ENCODE data around the gene ABHD12B. TPM values are rescaled to one million over a fixed set of nuclear protein-coding genes. Genes with fewer than 3 reads are reported as not detected.

Gene ABHD12B
- total and polyA plus RNA-seq, 9 of the 15 experiments (the other 6 are each of a cell fraction or from before 2014, with no cell fraction given), result not detected

DNA sequence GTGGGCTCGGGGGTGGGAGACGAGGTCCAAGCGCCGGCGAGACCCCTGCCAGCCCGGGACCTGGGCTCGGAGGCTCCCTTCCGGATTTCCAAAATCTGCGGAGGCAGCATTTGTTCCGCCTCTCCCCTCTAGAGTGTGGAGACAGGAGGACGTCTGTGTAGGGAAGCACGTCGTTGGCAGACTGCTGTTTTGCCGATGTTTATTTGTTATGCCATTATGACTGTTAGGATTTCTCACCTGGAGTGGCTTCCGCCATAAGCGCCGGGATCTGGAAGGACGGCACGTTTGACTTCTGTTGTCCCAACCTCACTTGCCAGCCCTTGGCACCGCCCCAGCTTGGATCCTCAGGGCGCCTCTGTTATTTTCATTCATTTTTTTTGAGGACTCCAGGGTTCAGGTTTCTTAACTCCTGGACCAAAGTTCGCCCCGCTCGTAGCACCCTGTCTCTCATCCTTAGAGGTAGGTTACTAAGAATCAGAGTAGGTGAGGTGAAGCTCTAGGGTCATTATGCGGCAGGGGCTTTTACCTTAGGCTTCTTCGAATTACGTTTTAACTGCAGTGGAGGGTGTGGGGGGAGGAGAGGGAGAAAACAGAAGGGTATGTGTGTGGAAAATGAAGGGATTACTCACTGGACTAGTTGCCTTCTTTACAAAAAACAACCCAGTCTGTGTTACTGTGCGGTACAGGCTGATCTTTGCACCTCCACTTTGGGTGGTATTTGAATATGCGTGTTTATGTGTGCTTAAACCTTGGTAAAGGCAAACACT is 73.0 kb downstream of the ABHD12B start:
- WGBS (ENCODE audit: insufficient coverage, low coverage, missing lambda C conversion rate), result 15% methylated on average over 17 of the region's 29 CpGs
- H3K27ac ChIP-seq (ENCODE audit: extremely low read depth, low read depth, low read length), result peak overlapping the region; percentile 64; the same call in 1 of the 3 replicates
- peak; percentile 75 for TF ChIP-seq C11orf30 (IDR thresholded peaks at IDR 0.05; ENCODE audit: low read depth)
- 0 out of 2 replicates have a peak, but pooled peaks have one; percentile 6 for TF ChIP-seq NFIC (IDR thresholded peaks at IDR 0.05)
- TF ChIP-seq MAFK (IDR thresholded peaks at IDR 0.05; ENCODE audit: low read length), result 0 out of 2 replicates have a peak, but pooled peaks have one; percentile 14
- TF ChIP-seq SREBF1 (IDR thresholded peaks at IDR 0.05; ENCODE audit: borderline replicate concordance, low read depth, low read length), result no peak
- TF ChIP-seq KAT2B (IDR thresholded peaks at IDR 0.05; ENCODE audit: low read depth, low read length), result no peak
- TF ChIP-seq L3MBTL2 (IDR thresholded peaks at IDR 0.05), result 0 out of 2 replicates have a peak, but pooled peaks have one; percentile 6
- TF ChIP-seq BCL6 (CRISPR knock-in tag; IDR thresholded peaks at IDR 0.05), result no peak
- no peak for TF ChIP-seq COPS2 (conservative IDR thresholded peaks at IDR 0.05)
- no peak for TF ChIP-seq ZMIZ1 (IDR thresholded peaks at IDR 0.05; ENCODE audit: low read depth in 2 of 2, low read length in 2 of 2)
- peak; percentile 39; the same call in 1 of the 2 replicates for TF ChIP-seq MAFG (tag; conservative IDR thresholded peaks at IDR 0.05)
- TF ChIP-seq ZNF316 (IDR thresholded peaks at IDR 0.05), result peak; percentile 71
- no peak for TF ChIP-seq ZKSCAN8 (CRISPR knock-in tag; IDR thresholded peaks at IDR 0.05)
- no peak for TF ChIP-seq ATF1 (CRISPR knock-in tag; IDR thresholded peaks at IDR 0.05)
- 0 out of 2 replicates have a peak, but pooled peaks have one; percentile 15 for TF ChIP-seq ATF1 (tag; IDR thresholded peaks at IDR 0.05)
- TF ChIP-seq CXXC5 (CRISPR knock-in tag; IDR thresholded peaks at IDR 0.05), result 0 out of 2 replicates have a peak, but pooled peaks have one; percentile 6
- no peaks in the 10 kb centered on the region for H3K27me3 ChIP-seq (ENCODE audit: control insufficient read depth in 2 of 2, insufficient read depth in 2 of 2, low read length in 2 of 2)
- peak overlapping the region; percentile 79 to 96; a peak in 3 of 4 replicates for H3K9ac ChIP-seq (ENCODE audit: insufficient read depth in 1 of 2, low read depth in 2 of 2, low read length in 2 of 2)
- DNase-seq (ENCODE audit: extremely low read depth in 1 of 4, low spot score in 3 of 4), result peak in 1 of 4 experiments; percentile 7
- H4K20me1 ChIP-seq (replicated peaks; ENCODE audit: control insufficient read depth, insufficient read depth, low read length), result no peaks in the 10 kb centered on the region
- peak overlapping the region; percentile 88 for H2AFZ ChIP-seq (ENCODE audit: low read depth, low read length)
- no peak for FAIRE-seq
- peaks cover 0 to 18% of the 10 kb centered on the region in 2 experiments; a peak in 3 of 5 replicates for H3K4me1 ChIP-seq (replicated peaks in 1 of 2; ENCODE audit: control insufficient read depth in 2 of 2, insufficient read depth in 2 of 2, low read length in 2 of 2)
- peaks cover 16% of the 10 kb centered on the region; the same call in 2 of the 3 replicates for H3K79me2 ChIP-seq (ENCODE audit: control insufficient read depth, insufficient read depth, low read length)
- in situ Hi-C loops (cut with MboI) (no loop called here), intact Hi-C loops (cut with micrococcal nuclease) (no loop called here)
- H3K4me2 ChIP-seq (ENCODE audit: insufficient read depth, low read length), result peak overlapping the region; percentile 79
- peaks cover 9% of the 10 kb centered on the region; the same call in 2 of the 3 replicates for H3K36me3 ChIP-seq (ENCODE audit: control insufficient read depth, insufficient read depth, low read length)
- ATAC-seq, result peak; percentile 52
- ChIA-PET POLR2A (interaction anchor here (0.6 to 1.5 kb wide), 9 partner anchors 8 to 609 kb away, joined by 3 to 5 read pairs (median 3); no protein-coding TSS in a partner anchor), CTCF (ENCODE audit: low intra/inter-chr PET ratio) (no interaction called here)
- H3K9me1 ChIP-seq (ENCODE audit: control insufficient read depth, insufficient read depth, low read length), result no peaks in the 10 kb centered on the region
- peak overlapping the region; percentile 67 for H3K4me3 ChIP-seq
- no peaks in the 10 kb centered on the region for H3K9me3 ChIP-seq (replicated peaks; ENCODE audit: control insufficient read depth, insufficient read depth, low read depth, low read length)
- BruUV-seq (replicated peaks), result no TSS peak
